ENCODE data around the gene HOXD3. TPM values are rescaled to one million over a fixed set of nuclear protein-coding genes. Genes with fewer than 3 reads are reported as not detected.

The HOXD3 gene
- total RNA-seq, 2 donors from 2014 or later = not detected

DNA sequence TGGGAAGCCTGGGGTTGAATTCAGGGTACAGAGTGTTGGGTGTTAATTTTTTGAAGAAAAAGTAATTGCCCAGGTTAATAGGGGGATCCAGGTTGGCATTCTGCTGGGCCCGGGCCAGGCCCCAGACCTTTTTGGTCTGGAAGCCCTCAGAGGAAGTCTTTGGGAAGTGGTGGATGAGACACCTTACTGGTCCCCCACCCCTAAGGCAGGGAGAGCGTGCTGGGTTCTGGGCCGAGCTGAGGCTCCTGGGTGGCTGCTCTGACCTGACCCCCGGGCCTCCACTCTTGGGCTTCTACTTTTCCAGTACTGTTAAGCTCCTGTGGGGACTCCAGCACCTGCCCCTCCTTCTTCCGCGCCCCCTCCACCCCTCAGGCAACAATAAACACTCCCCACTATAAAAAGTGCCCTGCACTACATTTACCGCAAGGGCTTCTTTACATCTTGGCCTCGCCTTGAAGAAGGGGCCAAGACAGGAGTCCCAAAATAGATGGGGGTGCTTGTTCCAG is 753 bp upstream of the HOXD3 start:
- Mint-ChIP-seq H3K4me1 (ENCODE audit: low read depth in 2 of 2) (peaks cover 0 to 2% of the 10 kb centered on the region in 2 donors), H3K27me3 (peaks cover 33 to 56% of the 10 kb centered on the region in 2 donors), H3K9me3 (no peaks in the 10 kb centered on the region), H3K4me3 (no peak overlapping the region), H3K36me3 (no peaks in the 10 kb centered on the region), H3K27ac (no peak overlapping the region)
- DNase-seq (ENCODE audit: low spot score) (no peak), ATAC-seq (no peak)

DNA sequence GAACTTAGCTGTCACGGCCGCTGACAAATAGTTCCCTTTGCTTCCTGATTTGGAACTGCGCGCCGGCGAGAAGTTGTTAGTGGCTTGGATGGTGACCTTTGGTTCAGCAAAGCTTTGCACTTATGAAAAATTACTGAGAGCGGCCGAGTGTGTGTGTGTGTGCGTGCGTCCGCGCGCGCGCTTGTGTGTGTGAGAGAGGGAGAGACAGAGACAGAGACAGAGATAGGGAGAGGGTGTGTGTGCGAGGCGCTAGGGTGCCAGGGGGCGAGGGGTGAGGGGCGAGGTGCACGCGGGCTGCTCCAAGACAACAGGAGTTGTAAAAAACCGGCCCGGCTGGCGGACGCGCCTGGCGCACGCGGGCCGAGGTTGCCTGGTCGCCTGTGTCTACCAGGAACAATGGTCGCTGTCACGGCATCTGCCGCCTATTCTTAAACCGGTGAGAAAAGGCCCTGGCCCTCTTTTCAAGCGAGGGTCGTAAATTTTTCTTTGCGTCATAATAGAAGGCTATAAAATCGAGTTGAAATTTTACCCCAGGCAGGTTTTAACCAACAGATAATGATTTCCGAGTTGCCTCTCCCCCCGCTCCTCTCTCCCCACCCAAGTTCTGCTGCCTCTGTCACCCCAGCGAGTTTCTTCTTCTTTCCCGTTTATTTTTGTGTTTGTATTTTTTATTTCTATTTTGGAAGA is 535 bp downstream of the HOXD3 start:
- H3K4me1 Mint-ChIP-seq (ENCODE audit: low read depth in 2 of 2) = peaks cover 0 to 2% of the 10 kb centered on the region in 2 donors
- peaks cover 41 to 64% of the 10 kb centered on the region in 2 donors for H3K27me3 Mint-ChIP-seq
- ATAC-seq = no peak
- H3K27ac Mint-ChIP-seq = no peak overlapping the region
- H3K9me3 Mint-ChIP-seq = no peaks in the 10 kb centered on the region
- no peak for DNase-seq (ENCODE audit: low spot score)
- no peaks in the 10 kb centered on the region for H3K36me3 Mint-ChIP-seq
- H3K4me3 Mint-ChIP-seq = no peak overlapping the region

DNA sequence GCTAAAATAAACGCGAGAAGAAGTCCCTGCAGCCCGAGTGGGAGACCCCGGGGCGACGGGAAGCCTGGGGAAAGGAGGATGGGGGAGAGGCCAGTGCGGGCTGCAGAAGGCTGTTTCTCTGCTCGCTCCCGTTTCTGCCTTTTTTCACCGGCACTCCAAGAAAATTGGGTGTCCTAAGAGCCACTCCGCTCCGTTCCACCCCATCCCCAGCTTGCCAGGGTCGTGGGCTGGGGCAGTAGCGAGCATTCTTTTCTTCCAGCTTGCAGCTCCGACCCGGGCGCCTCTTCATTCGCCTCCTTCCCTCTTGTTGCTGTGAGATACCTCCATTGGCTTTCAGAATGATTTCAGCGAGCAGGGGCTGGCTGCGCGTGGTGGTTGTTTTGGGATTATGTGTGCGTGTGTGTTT is 1.1 kb downstream of the HOXD3 start:
- Mint-ChIP-seq H3K4me3 (no peak overlapping the region), H3K36me3 (no peaks in the 10 kb centered on the region)

DNA sequence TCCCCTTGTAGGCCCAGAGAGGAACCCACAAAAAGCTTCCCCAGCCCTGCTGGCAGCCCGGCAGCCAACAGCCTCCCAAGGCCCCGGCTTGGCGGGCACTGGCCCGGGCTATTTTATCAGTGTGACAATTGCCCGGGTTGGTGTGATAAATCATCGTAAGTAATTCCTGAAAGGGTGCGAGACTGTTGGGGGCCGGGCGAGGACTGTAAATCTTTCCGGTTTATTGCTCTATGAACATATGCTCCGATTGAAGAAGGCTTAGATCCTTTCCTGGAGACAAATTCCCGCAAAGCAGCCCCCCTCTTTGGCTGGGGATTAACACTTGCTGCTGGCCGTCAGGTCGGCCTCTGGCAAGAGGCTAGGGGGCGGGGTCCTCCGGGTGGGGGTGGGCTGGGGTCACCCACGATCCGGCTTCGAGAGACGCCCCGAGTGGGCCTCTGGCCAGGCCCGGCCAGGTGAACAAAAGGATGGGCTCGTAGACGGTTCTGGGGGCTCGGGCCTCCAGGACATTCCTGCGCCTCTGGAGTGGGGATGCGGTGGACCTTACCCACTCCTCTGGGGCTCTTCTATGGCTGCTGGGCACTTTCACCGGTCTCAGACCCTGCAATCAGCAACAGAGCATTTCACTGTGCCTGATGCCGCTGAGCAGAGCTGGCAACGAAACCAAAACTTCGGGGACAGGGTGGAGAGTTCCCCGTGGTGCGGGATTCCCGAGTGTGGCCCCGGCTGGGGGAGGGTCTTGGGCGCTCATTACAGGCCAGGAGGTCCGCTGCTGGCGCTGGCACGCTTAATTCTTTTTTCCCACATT is 2.0 kb downstream of the HOXD3 start:
- Mint-ChIP-seq H3K9me3 (peaks cover under 1% of the 10 kb centered on the region), H3K36me3 (peaks cover 4% of the 10 kb centered on the region), H3K4me1 (ENCODE audit: low read depth in 2 of 2) (peaks cover 3 to 7% of the 10 kb centered on the region in 2 donors), H3K27me3 (peaks cover 52 to 70% of the 10 kb centered on the region in 2 donors), H3K27ac (no peak overlapping the region), H3K4me3 (no peak overlapping the region)
- no peak for DNase-seq (ENCODE audit: low spot score)
- ATAC-seq = no peak

More for the DNA sequence above, 1.1 kb downstream of the HOXD3 start:
- no peak overlapping the region for H3K27ac Mint-ChIP-seq
- DNase-seq (ENCODE audit: low spot score) (no peak), ATAC-seq (no peak)
- peaks cover 0 to 2% of the 10 kb centered on the region in 2 donors for H3K4me1 Mint-ChIP-seq (ENCODE audit: low read depth in 2 of 2)
- H3K27me3 Mint-ChIP-seq = peaks cover 43 to 67% of the 10 kb centered on the region in 2 donors
- H3K9me3 Mint-ChIP-seq = no peaks in the 10 kb centered on the region

DNA sequence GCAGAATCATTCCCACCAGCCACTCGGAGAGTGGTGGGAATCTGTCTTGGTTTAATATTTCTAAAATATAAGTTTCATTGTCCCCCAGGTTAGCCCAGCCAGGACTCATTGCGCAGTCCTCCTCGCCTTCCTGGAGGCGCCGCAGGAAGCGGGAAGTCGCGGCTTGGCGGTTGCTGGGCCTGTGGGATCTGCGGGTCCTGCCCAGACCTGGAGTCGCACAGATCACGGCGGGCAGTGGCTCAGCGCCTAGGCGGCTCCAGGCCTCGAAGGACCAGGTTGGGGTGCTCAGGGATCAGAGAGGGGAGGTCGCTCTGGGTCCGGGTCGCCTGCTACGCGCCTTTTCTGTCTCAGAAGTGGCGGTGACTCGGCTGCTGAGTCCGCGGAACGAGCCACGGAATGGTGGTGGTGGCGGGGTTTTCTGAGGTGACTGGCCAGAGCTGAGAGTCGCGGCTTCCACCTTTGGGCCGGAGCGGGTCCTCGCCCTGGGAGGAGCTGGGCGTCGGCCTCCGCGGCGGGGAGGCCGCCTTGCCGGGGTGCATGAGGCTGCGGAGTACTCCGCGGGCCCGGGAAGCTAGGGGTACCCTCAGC is 2.6 kb downstream of the HOXD3 start:
- no peak overlapping the region for H3K27ac Mint-ChIP-seq
- ATAC-seq = no peak
- peaks cover 6 to 9% of the 10 kb centered on the region in 2 donors for H3K4me1 Mint-ChIP-seq (ENCODE audit: low read depth in 2 of 2)
- no peak overlapping the region for H3K4me3 Mint-ChIP-seq
- H3K9me3 Mint-ChIP-seq = peaks cover 3% of the 10 kb centered on the region
- peaks cover 50 to 68% of the 10 kb centered on the region in 2 donors for H3K27me3 Mint-ChIP-seq
- peaks cover 8% of the 10 kb centered on the region for H3K36me3 Mint-ChIP-seq
- DNase-seq (ENCODE audit: low spot score) = no peak

DNA sequence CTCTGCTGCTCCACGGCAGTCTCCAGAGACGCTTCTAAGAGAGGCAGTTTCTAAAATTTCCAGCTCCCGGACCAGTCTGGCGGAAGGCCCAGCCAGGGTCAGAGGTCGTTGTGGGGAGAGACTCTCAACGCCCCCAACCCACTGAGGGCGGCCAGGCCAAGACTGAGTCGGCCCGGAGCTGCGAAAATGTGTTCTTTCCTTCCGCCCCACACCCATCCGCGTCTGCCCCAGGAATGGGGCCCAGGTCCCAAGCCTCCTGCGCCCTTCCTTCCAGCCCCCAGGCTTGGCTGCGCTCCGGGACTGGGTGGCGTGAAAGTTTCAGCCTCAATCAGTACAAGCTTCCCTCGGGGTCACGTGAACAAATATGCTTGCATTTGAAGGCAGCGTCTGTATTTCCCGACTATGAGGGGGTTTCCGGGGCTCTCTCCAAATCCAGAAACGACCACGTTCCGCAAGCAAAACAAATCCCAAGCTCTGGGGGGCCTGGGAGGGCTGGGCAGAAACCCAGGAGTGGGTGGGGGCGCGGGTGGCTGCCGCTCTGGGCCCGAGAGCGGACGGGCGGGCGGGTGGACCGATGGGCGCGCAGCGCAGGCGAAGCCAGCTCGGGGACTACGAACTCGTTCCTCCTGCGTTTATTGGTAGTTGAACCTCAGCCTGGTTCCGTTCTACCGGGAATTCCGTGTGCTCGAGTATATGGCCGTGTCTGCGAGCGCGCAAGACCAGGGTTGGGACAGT is 3.3 kb downstream of the HOXD3 start:
- H3K4me3 Mint-ChIP-seq = no peak overlapping the region
- DNase-seq (ENCODE audit: low spot score) (no peak), ATAC-seq (no peak)
- peaks cover 3% of the 10 kb centered on the region for H3K9me3 Mint-ChIP-seq
- peaks cover 6 to 9% of the 10 kb centered on the region in 2 donors for H3K4me1 Mint-ChIP-seq (ENCODE audit: low read depth in 2 of 2)
- peaks cover 8% of the 10 kb centered on the region for H3K36me3 Mint-ChIP-seq
- no peak overlapping the region for H3K27ac Mint-ChIP-seq
- H3K27me3 Mint-ChIP-seq = peaks cover 46 to 64% of the 10 kb centered on the region in 2 donors

DNA sequence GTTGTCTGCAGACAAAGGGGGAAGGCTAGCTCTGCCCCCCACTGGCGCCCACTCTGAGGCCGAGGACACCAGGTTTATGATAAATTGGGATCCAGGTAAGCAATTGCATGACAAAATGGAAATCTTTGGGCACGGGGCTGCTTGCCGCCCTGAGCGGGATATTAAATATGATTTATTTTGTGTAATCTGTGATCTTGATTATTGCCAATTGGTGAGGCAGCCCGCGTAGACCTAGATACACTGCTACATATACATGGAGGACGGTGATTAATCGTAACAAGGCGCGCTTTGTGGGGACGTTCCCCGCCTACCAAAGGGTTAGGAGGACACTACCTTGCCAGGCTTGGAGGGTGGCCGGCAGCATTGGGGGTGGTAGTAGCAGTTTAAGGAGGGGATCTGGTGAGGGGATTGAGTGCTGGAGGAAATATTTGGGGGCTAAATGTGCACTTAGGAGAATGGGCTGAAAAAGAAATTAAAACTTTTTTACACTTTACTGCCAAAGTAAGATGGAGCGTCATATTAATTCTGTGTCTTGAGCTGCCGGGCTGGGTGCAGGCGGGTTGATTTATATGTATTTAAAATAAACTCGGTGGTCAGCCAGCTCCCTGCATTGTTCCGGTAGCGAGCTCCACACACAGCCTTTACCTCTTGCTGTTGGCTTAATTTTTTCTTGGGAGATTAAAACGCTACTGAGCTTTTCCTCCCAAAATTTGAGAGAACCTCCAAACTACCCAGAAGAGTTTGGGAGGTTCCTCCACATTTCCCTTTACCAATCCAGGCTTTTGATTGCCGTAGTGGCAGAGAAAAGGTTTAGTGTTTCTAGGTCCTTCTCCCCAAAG is 4.1 kb downstream of the HOXD3 start:
- DNase-seq (ENCODE audit: low spot score) = no peak
- ATAC-seq = no peak
- Mint-ChIP-seq H3K27me3 (peaks cover 51 to 64% of the 10 kb centered on the region in 2 donors), H3K27ac (no peak overlapping the region), H3K9me3 (peaks cover 3% of the 10 kb centered on the region), H3K36me3 (peaks cover 8% of the 10 kb centered on the region), H3K4me3 (no peak overlapping the region), H3K4me1 (ENCODE audit: low read depth in 2 of 2) (peaks cover 6 to 9% of the 10 kb centered on the region in 2 donors)

DNA sequence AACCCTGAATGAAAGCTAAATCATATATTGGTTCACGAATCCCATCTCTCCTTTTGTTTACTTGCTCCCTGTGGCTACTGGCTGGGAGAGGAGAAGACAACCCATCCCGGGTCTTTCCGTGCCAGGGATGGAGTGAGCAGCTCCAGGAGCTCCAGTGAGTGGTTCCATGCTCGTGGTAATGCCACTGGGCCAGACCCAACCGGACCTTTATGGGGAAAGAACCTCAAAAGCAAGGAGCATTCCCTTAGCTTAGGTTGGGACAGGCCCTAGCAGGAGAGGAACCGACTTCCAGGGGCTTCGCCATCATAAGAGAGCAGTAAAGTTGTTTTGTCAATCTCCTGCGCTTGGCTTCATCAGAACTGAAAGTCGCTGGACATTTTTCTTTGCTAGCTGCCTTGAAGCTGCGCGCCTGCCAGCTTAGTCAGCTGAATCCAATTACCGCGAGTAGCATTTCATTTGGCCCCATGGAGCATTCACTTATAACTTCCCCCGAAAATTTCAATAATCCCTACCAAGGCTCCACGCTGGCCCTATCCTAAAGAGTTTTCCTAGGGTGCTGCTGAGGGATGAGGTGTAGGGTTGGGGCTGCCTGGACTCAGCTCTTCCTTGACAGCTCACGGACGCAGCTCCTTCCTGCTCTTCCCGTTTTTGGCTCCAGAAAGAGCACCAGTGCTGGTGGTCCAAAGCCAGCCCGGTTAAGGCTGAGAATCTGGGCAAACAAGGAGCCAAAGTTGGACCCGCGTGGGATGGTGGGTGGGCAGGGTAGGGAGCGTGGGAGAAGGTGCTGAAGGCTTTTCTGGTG is 4.9 kb downstream of the HOXD3 start:
- DNase-seq (ENCODE audit: low spot score) = no peak
- Mint-ChIP-seq H3K27ac (no peak overlapping the region), H3K4me3 (no peak overlapping the region), H3K4me1 (ENCODE audit: low read depth in 2 of 2) (peaks cover 6 to 9% of the 10 kb centered on the region in 2 donors), H3K36me3 (peaks cover 8% of the 10 kb centered on the region), H3K9me3 (peaks cover 3% of the 10 kb centered on the region), H3K27me3 (peaks cover 54 to 66% of the 10 kb centered on the region in 2 donors)
- ATAC-seq = no peak

DNA sequence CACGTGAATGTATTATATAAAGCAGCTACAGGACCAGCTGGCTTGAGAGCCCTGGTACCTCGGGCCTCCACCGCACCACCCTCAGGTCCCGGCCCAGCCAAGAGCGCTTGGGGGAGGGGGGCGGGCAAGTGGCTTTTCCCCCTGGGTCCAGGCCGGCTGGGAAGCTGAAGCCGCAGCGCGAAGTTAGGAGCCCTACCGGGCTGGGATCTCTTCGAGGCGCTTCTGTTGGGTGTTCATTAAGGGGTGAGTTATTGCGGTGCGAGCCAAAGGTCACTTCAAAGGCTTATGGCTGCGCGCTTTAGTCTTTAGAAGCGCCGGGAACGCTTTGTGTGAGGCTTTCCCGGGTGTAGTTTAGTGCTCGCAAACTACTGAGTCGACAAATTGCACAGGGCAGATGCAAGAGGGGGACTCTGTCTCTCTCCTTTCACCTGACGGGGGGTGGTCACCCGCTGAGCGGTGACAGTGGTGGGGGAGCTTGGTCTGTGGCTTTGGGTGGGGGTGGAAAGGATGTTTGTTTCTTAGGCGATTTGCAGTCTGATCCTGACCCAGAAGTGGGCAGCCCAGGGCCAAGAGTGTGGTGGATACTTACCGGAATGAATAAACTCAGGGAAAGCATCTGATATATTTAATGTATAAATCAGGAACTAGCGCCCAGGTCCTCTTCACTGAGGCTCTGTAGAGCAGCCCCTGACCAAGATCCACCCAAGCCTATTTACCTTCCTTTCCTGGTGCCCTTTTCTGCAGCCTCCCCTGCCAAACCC is 6.0 kb downstream of the HOXD3 start:
- DNase-seq (ENCODE audit: low spot score) (no peak), ATAC-seq (no peak)
- Mint-ChIP-seq H3K27ac (no peak overlapping the region), H3K4me3 (no peak overlapping the region), H3K9me3 (peaks cover 3% of the 10 kb centered on the region), H3K4me1 (ENCODE audit: low read depth in 2 of 2) (peaks cover 6 to 9% of the 10 kb centered on the region in 2 donors), H3K27me3 (peaks cover 52 to 65% of the 10 kb centered on the region in 2 donors), H3K36me3 (peaks cover 8% of the 10 kb centered on the region)

DNA sequence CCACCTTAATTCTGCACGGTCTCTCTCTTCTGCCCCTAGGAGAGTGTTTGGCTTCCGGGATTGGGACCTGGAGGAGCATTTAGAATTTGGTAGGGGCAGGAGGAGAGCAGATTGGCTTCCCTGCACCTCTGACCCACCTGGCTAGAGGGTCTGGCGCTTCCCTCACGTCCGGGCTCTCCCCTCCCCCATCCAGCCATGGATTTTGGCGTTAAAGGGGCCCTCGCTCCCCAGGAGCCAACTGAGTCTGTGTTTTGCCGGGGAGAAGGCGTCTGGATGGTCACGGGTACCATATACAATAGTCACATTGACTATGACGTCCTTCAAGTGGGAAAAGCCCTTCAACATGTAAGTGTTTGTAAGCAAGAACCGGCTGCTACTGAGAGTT is 6.6 kb downstream of the HOXD3 start:
- peaks cover 6% of the 10 kb centered on the region in 2 donors for H3K4me1 Mint-ChIP-seq (ENCODE audit: low read depth in 2 of 2)
- H3K9me3 Mint-ChIP-seq = peaks cover 3% of the 10 kb centered on the region
- H3K4me3 Mint-ChIP-seq = no peak overlapping the region
- DNase-seq (ENCODE audit: low spot score) (no peak), ATAC-seq (no peak)
- peaks cover 8% of the 10 kb centered on the region for H3K36me3 Mint-ChIP-seq
- no peak overlapping the region for H3K27ac Mint-ChIP-seq
- H3K27me3 Mint-ChIP-seq = peaks cover 48 to 59% of the 10 kb centered on the region in 2 donors

DNA sequence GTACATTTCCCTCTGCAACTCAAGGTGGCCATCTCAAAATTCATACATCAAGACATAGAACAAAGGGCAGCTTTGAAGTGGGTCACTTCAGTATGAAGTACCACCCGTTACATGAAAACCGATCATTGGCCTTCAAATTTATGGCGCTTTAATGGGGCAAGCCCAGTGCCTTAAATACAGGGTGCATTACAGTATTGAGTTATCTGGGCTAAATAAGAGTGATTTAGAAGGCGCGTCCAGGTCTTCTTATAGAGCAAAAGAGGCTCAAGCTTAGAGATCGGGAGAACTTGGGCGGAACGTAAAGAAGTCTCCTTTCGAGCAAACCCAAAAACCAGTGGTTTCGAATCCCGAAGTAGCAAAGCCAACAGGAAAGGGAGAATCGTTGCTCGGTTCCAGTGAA is 7.1 kb downstream of the HOXD3 start:
- Mint-ChIP-seq H3K4me1 (ENCODE audit: low read depth in 2 of 2) (peaks cover 6% of the 10 kb centered on the region in 2 donors), H3K36me3 (peaks cover 8% of the 10 kb centered on the region), H3K27ac (no peak overlapping the region), H3K27me3 (peaks cover 48 to 59% of the 10 kb centered on the region in 2 donors), H3K9me3 (peaks cover 3% of the 10 kb centered on the region), H3K4me3 (no peak overlapping the region)
- DNase-seq (ENCODE audit: low spot score) (no peak), ATAC-seq (no peak)
